Measurements from ENCODE around the gene RTP5.
"Not testable (repeated sequence)": the region's sequence is repeated elsewhere in the genome, so short reads cannot be mapped to it uniquely, and the experiment has no call there.

GRCh38 chr2:241907831-241908230 is 38.3 kb downstream of the RTP5 start:
- TF ChIP-seq, protein P1, sequence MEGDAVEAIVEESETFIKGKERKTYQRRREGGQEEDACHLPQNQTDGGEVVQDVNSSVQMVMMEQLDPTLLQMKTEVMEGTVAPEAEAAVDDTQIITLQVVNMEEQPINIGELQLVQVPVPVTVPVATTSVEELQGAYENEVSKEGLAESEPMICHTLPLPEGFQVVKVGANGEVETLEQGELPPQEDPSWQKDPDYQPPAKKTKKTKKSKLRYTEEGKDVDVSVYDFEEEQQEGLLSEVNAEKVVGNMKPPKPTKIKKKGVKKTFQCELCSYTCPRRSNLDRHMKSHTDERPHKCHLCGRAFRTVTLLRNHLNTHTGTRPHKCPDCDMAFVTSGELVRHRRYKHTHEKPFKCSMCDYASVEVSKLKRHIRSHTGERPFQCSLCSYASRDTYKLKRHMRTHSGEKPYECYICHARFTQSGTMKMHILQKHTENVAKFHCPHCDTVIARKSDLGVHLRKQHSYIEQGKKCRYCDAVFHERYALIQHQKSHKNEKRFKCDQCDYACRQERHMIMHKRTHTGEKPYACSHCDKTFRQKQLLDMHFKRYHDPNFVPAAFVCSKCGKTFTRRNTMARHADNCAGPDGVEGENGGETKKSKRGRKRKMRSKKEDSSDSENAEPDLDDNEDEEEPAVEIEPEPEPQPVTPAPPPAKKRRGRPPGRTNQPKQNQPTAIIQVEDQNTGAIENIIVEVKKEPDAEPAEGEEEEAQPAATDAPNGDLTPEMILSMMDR (conservative IDR thresholded peaks at IDR 0.05; ENCODE audit: low read length), result not testable (repeated sequence)
- TF ChIP-seq EZH2phosphoT487 (IDR thresholded peaks at IDR 0.05; ENCODE audit: borderline replicate concordance), result not testable (repeated sequence)

All from Loucy (cell line).